NOMO-1 treated with DMSO at 0.1 percent for 48 hours (cell line): Measurements from ENCODE around the gene TINAGL1.

ENCODE experiments used
- DNase-seq: peaks from one replicate; lab custom pipeline; 2025; ENCODE audit not compliant: unreplicated experiment; lab: John Stamatoyannopoulos, UW

Gene TINAGL1

GRCh38 chr1:31605908-31606427 is 29.7 kb downstream of the TINAGL1 start:
- DNase-seq, result peak; percentile 97

- DNase-seq, result no peak
These were observed 31.0 kb downstream of the TINAGL1 start for GRCh38 chr1:31607360-31607759.

GRCh38 chr1:31609514-31610118 is 33.3 kb downstream of the TINAGL1 start:
- peak; percentile 28 for DNase-seq

- DNase-seq, result no peak
These were observed 38.2 kb downstream of the TINAGL1 start for GRCh38 chr1:31614414-31615005.

- no peak for DNase-seq
These were observed 39.1 kb downstream of the TINAGL1 start for GRCh38 chr1:31615414-31615813.

GRCh38 chr1:31615939-31616338 is 39.6 kb downstream of the TINAGL1 start:
- DNase-seq, result no peak

- no peak for DNase-seq
These were observed 41.1 kb downstream of the TINAGL1 start, which contains the start of gene HCRTR1 for GRCh38 chr1:31617218-31617915. Gene HCRTR1 (plus strand): TSS chr1:31617689. CDS start chr1:31619193, 1,504 bp downstream.

GRCh38 chr1:31617916-31618746 is 41.8 kb downstream of the TINAGL1 start:
- peak; percentile 57 for DNase-seq

GRCh38 chr1:31618916-31619846 is 42.9 kb downstream of the TINAGL1 start:
- no peak for DNase-seq

- no peak for DNase-seq
These were observed 44.5 kb downstream of the TINAGL1 start for GRCh38 chr1:31620631-31621497.

- no peak for DNase-seq
These were observed 45.1 kb downstream of the TINAGL1 start for GRCh38 chr1:31621498-31621820.

- DNase-seq, result no peak
These were observed 45.8 kb downstream of the TINAGL1 start for GRCh38 chr1:31621847-31622730.

- DNase-seq, result no peak
These were observed 47.0 kb downstream of the TINAGL1 start for GRCh38 chr1:31623365-31623764.

GRCh38 chr1:31624309-31624708 is 48.0 kb downstream of the TINAGL1 start:
- peak; percentile 10 for DNase-seq

GRCh38 chr1:31624731-31625514 is 48.6 kb downstream of the TINAGL1 start:
- DNase-seq, result no peak

- no peak for DNase-seq
These were observed 49.4 kb downstream of the TINAGL1 start for GRCh38 chr1:31625561-31626222.
